HepG2 (cell line): Measurements from ENCODE around the gene FNBP1L. TPM values are rescaled to one million over a fixed set of nuclear protein-coding genes. Genes with fewer than 3 reads are reported as not detected.
A peak's percentile ranks its signal among the peaks of the same experiment; 100 is the strongest.

ENCODE experiments used
- BCL6 ChIP-seq: IDR thresholded peaks from 2 replicates; pipeline ENCODE4 v1.6.1; 2016; ENCODE audit warnings: missing genetic modification reagents, missing compliant biosample characterization
- BHLHE40 ChIP-seq: IDR thresholded peaks from 2 replicates; pipeline ENCODE4 v1.6.1; 2011; ENCODE audit warnings: low read length, improper control_type of control experiment
- DMAP1 ChIP-seq: IDR thresholded peaks from 2 replicates; pipeline ENCODE4 v1.6.1; 2016
- EP300 ChIP-seq, 3 experiments: sonication (generic) in 1 of 3; formaldehyde crosslinking in 1 of 3; IDR thresholded peaks; 2 replicates each; pipeline versions ENCODE4 v1.5.1 to v1.6.1; 2011 to 2020; ENCODE audit warnings: low read depth in 2 of 3, low read length in 2 of 3, borderline replicate concordance in 1 of 3, improper control_type of control experiment in 1 of 3, mild to moderate bottlenecking in 1 of 3, missing genetic modification reagents in 1 of 3, moderate library complexity in 1 of 3
- HDAC1 ChIP-seq: sonication (generic); formaldehyde crosslinking; IDR thresholded peaks from 2 replicates; pipeline ENCODE4 v1.5.1; 2020; ENCODE audit warnings: mild to moderate bottlenecking, missing genetic modification reagents
- HHEX ChIP-seq: IDR thresholded peaks from 2 replicates; pipeline ENCODE4 v1.6.1; 2016; ENCODE audit warnings: control low read depth
- HNRNPUL1 ChIP-seq: fragments of 200-400 bp; formaldehyde crosslinking; IDR thresholded peaks from 2 replicates; pipeline ENCODE4 v1.6.1; 2017; ENCODE audit warnings: low read depth, mild to moderate bottlenecking, low read length, moderate library complexity
- MAFK ChIP-seq, 2 experiments: IDR thresholded peaks in 1 of 2; conservative IDR thresholded peaks in 1 of 2; 2 replicates each; pipeline ENCODE4 v1.6.1; 2011; ENCODE audit warnings: improper control_type of control experiment in 2 of 2, low read length in 2 of 2
- MATR3 ChIP-seq: sonication (generic); formaldehyde crosslinking; IDR thresholded peaks from 2 replicates; pipeline ENCODE4 v1.4.0; 2020; ENCODE audit warnings: missing genetic modification reagents
- MLLT10 ChIP-seq: sonication (generic); formaldehyde crosslinking; IDR thresholded peaks from 2 replicates; pipeline ENCODE4 v1.4.0; 2020; ENCODE audit warnings: missing genetic modification reagents
- NFE2L1 ChIP-seq: sonication (generic); formaldehyde crosslinking; IDR thresholded peaks from 2 replicates; pipeline ENCODE4 v1.4.0; 2020; ENCODE audit warnings: missing genetic modification reagents, mild to moderate bottlenecking, borderline replicate concordance
- NONO ChIP-seq, 2 experiments: fragments of 450-650 bp in 1 of 2; sonication (generic) in 1 of 2; formaldehyde crosslinking in 1 of 2; IDR thresholded peaks in 1 of 2; conservative IDR thresholded peaks in 1 of 2; 2 replicates each; pipeline versions ENCODE4 v1.6.1 to v1.8.0; 2017 to 2022; ENCODE audit warnings: mild to moderate bottlenecking in 1 of 2, missing genetic modification reagents in 1 of 2, moderate library complexity in 1 of 2
- RBM22 ChIP-seq: fragments of 200-400 bp; formaldehyde crosslinking; optimal IDR thresholded peaks from 2 replicates; pipeline ENCODE3; 2017; ENCODE audit warnings: mild to moderate bottlenecking, low read length, moderate library complexity
- SOX13 ChIP-seq, 3 experiments: fragments of 450-650 bp in 1 of 3; sonication (generic) in 1 of 3; formaldehyde crosslinking in 1 of 3; IDR thresholded peaks in 2 of 3; conservative IDR thresholded peaks in 1 of 3; 2 replicates each; pipeline versions ENCODE4 v1.5.0 to v1.6.1; 2016 to 2020; ENCODE audit warnings: antibody characterized with exemption in 1 of 3, mild to moderate bottlenecking in 1 of 3, missing compliant biosample characterization in 1 of 3, missing genetic modification reagents in 1 of 3, moderate library complexity in 1 of 3
- ZBTB3 ChIP-seq: sonication (generic); formaldehyde crosslinking; IDR thresholded peaks from 2 replicates; pipeline ENCODE4 v1.4.0; 2020; ENCODE audit warnings: low read depth, mild to moderate bottlenecking, moderate library complexity, missing genetic modification reagents, borderline replicate concordance
- ZMYM2 ChIP-seq: sonication (generic); formaldehyde crosslinking; IDR thresholded peaks from 2 replicates; pipeline ENCODE4 v1.8.0; 2022; ENCODE audit warnings: mild to moderate bottlenecking, missing genetic modification reagents
- ZNF577 ChIP-seq: sonication (generic); formaldehyde crosslinking; IDR thresholded peaks from 2 replicates; pipeline ENCODE4 v1.4.0; 2020; ENCODE audit warnings: mild to moderate bottlenecking, low read depth, missing genetic modification reagents, borderline replicate concordance
- ZNF777 ChIP-seq: sonication (generic); formaldehyde crosslinking; IDR thresholded peaks from 2 replicates; pipeline ENCODE4 v1.4.0; 2020; ENCODE audit warnings: missing genetic modification reagents
- ZNF780A ChIP-seq: sonication (generic); formaldehyde crosslinking; IDR thresholded peaks from 2 replicates; pipeline ENCODE4 v1.8.0; 2022; ENCODE audit warnings: mild to moderate bottlenecking, missing genetic modification reagents, moderate library complexity
- ZSCAN30 ChIP-seq: sonication (generic); formaldehyde crosslinking; IDR thresholded peaks from 2 replicates; pipeline ENCODE4 v1.5.0; 2020; ENCODE audit warnings: mild to moderate bottlenecking, missing genetic modification reagents
- polyA plus RNA-seq, 8 experiments: library from polyadenylated mRNA; depleted of rRNA in 3 of 8; stranded (reverse) in 7 of 8; unstranded in 1 of 8; fragments of >200 nt; fragmentation: Illumina TruSeq in 4 of 8; extraction: Trizol in 4 of 8; gene quantifications; 2 replicates each; pipeline versions ENCODE4 v1.2.1 to v1.2.3, GENCODE V29; 2011 to 2016; ENCODE audit warnings: low read depth in 4 of 8, missing spikeins in 1 of 8, mixed read lengths in 1 of 8; ENCODE audit not compliant: insufficient read depth in 1 of 8
- total RNA-seq, 5 experiments: library from RNA; depleted of rRNA; stranded (reverse); fragments of >200 nt; fragmentation: Illumina TruSeq; extraction: Trizol; gene quantifications; 2 replicates each; pipeline ENCODE4 v1.2.3, GENCODE V29; 2016; ENCODE audit warnings: low read depth in 1 of 5
- TF ChIP-seq, protein P1 (sequence below): sonication (generic); formaldehyde crosslinking; IDR thresholded peaks from 2 replicates; pipeline ENCODE4 v1.4.0; 2020; ENCODE audit warnings: mild to moderate bottlenecking, missing genetic modification reagents
- TF ChIP-seq, protein P2 (sequence below): sonication (generic); formaldehyde crosslinking; IDR thresholded peaks from 2 replicates; pipeline ENCODE4 v1.5.1; 2020; ENCODE audit warnings: missing genetic modification reagents, mild to moderate bottlenecking, borderline replicate concordance
- TF ChIP-seq, protein P3 (sequence below): IDR thresholded peaks from 2 replicates; pipeline ENCODE4 v1.6.1; 2016; ENCODE audit warnings: low read depth, borderline replicate concordance
- TF ChIP-seq, protein P4 (sequence below): sonication (generic); formaldehyde crosslinking; IDR thresholded peaks from 2 replicates; pipeline ENCODE4 v1.8.0; 2022; ENCODE audit warnings: missing genetic modification reagents, low read depth, mild to moderate bottlenecking, borderline replicate concordance

Gene FNBP1L
- total and polyA plus RNA-seq, 2 of the 13 experiments (the other 11 are each of a cell fraction or from before 2014, with no cell fraction given): 24.1 to 27.1 TPM

DNA sequence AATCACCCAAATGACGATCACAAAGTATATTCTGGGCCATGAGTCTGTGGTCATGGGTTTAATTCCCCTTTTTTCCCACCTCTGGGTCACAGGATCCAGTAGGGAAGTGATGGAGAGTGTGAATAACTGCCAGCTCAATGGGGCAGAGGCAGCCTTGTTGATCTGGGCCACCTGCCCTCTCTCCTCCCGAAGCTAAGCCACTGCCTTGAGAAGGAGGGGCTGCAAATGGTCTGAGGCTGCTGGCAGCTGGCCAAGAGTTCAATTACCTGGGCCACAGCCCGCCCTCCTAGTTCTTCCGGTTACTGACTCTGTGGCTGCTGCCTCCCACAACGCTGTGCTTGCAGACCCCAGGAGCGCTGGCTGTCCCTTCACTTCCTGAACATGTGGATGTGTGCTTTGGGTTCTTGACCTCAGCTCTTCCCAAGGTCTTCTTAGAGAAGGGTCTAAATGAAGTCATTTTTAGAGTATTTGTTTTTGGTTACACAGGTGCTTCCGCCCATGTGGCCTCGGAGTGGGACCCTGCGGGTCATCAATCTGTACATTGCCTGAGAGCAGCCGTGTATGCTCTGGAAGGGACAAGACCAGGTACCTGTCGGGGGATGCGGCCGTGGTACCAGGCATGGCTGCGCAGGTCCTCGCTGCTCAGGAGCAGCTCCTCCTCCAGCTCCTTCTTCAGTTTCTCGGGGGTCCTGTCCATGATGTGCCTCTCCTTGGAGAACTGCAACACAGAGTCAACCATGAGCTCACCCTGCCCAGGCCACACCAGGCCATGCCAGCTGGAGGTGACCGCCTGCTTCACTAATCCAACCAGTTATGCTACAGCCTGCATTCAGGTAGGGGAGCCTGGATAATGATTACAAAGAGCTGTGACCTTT lies 144.0 kb downstream of the FNBP1L start (continued):
- peak; percentile 79 for TF ChIP-seq DMAP1 (CRISPR knock-in tag)
- no peak for TF ChIP-seq ZNF577 (CRISPR knock-in tag)
- TF ChIP-seq EP300 (IDR thresholded peaks at IDR 0.05; ENCODE audit: low read depth in 2 of 2, low read length in 2 of 2): peak in 1 of 2 experiments; percentile 75; a peak in 2 of 4 replicates
- peak; percentile 80 for TF ChIP-seq EP300 (CRISPR knock-in tag; IDR thresholded peaks at IDR 0.05; ENCODE audit: borderline replicate concordance)
- no peak for TF ChIP-seq BHLHE40
- TF ChIP-seq MATR3: no peak
- TF ChIP-seq, protein P1, sequence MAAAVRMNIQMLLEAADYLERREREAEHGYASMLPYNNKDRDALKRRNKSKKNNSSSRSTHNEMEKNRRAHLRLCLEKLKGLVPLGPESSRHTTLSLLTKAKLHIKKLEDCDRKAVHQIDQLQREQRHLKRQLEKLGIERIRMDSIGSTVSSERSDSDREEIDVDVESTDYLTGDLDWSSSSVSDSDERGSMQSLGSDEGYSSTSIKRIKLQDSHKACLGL: 0 out of 2 replicates have a peak, but pooled peaks have one; percentile 12
- TF ChIP-seq ZBTB3 (CRISPR knock-in tag): peak; percentile 83; the same call in 1 of the 2 replicates
- 0 out of 2 replicates have a peak, but pooled peaks have one; percentile 51 for TF ChIP-seq ZMYM2
- no peak for TF ChIP-seq NFE2L1 (CRISPR knock-in tag)
- TF ChIP-seq MLLT10 (CRISPR knock-in tag): no peak
- TF ChIP-seq ZSCAN30 (CRISPR knock-in tag): no peak
- TF ChIP-seq RBM22: no peak
- peak; percentile 92 for TF ChIP-seq HDAC1 (CRISPR knock-in tag)
- no peak for TF ChIP-seq HHEX (CRISPR knock-in tag)
- TF ChIP-seq SOX13 (IDR thresholded peaks at IDR 0.05): no peak
- TF ChIP-seq SOX13 (CRISPR knock-in tag; conservative IDR thresholded peaks at IDR 0.05 in 1 of 2, IDR thresholded peaks at IDR 0.05 in 1 of 2): peak in 1 of 2 experiments; percentile 75; a peak in 2 of 4 replicates
- TF ChIP-seq, protein P2, sequence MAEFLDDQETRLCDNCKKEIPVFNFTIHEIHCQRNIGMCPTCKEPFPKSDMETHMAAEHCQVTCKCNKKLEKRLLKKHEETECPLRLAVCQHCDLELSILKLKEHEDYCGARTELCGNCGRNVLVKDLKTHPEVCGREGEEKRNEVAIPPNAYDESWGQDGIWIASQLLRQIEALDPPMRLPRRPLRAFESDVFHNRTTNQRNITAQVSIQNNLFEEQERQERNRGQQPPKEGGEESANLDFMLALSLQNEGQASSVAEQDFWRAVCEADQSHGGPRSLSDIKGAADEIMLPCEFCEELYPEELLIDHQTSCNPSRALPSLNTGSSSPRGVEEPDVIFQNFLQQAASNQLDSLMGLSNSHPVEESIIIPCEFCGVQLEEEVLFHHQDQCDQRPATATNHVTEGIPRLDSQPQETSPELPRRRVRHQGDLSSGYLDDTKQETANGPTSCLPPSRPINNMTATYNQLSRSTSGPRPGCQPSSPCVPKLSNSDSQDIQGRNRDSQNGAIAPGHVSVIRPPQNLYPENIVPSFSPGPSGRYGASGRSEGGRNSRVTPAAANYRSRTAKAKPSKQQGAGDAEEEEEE: no peak
- TF ChIP-seq MAFK (conservative IDR thresholded peaks at IDR 0.05 in 1 of 2, IDR thresholded peaks at IDR 0.05 in 1 of 2; ENCODE audit: low read length in 2 of 2): no peak
- TF ChIP-seq NONO (IDR thresholded peaks at IDR 0.05): no peak
- peak; percentile 87 for TF ChIP-seq NONO (CRISPR knock-in tag; conservative IDR thresholded peaks at IDR 0.05)
- no peak for TF ChIP-seq ZNF777 (CRISPR knock-in tag)
- TF ChIP-seq BCL6 (CRISPR knock-in tag): peak; percentile 60; the same call in 1 of the 2 replicates
- TF ChIP-seq, protein P3, sequence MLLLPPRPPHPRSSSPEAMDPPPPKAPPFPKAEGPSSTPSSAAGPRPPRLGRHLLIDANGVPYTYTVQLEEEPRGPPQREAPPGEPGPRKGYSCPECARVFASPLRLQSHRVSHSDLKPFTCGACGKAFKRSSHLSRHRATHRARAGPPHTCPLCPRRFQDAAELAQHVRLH (CRISPR knock-in tag): peak; percentile 84
- no peak for TF ChIP-seq ZNF780A (CRISPR knock-in tag)
- TF ChIP-seq HNRNPUL1: no peak
- TF ChIP-seq, protein P4, sequence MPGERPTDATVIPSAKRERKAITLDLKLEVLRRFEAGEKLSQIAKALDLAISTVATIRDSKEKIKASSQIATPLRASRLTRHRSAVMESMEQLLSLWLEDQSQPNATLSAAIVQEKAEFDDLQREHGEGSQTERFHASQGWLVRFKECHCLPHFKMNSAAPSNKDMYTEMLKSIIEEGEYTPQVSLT (CRISPR knock-in tag): no peak
